PC-3 (cell line): ENCODE data around the gene CIITA.

Source experiments
- EZH2 ChIP-seq: fragments of 300-600 bp; sonication (generic); IDR thresholded peaks from one replicate; pipeline ENCODE4 v1.6.1; 2017; ENCODE audit warnings: antibody characterized with exemption, mild to moderate bottlenecking, low read length; ENCODE audit not compliant: unreplicated experiment
- EZH2phosphoT487 ChIP-seq: fragments of 300-600 bp; sonication (generic); IDR thresholded peaks from 2 replicates; pipeline ENCODE4 v1.6.1; 2018; ENCODE audit warnings: mild to moderate bottlenecking, antibody characterized with exemption, low read length, borderline replicate concordance
- TF ChIP-seq, protein P1 (sequence below): fragments of 300-600 bp; sonication (generic); conservative IDR thresholded peaks from 2 replicates; pipeline ENCODE4 v1.5.1; 2017; ENCODE audit warnings: antibody characterized with exemption, low read depth, mild to moderate bottlenecking, low read length

DNA sequence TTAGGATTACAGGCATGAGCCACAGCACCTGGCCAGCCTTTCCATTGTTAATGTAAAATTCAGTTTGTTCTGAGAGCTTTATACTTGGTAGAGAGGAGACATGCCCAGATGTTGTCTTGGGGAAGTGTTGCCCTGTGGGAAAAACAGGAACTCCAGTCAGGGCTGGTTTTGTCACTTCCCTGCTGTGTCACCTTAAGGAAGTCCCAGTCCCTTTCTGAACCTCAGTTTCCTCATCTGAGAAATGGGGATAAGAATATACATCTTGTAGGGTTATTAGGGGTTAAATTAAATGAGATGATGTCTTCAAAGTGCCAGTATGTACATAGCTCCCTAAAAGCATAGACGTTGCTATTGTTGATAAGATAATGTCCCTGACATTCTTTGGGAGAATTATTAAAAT, 92.6 kb downstream of the CIITA start:
- TF ChIP-seq, protein P1, sequence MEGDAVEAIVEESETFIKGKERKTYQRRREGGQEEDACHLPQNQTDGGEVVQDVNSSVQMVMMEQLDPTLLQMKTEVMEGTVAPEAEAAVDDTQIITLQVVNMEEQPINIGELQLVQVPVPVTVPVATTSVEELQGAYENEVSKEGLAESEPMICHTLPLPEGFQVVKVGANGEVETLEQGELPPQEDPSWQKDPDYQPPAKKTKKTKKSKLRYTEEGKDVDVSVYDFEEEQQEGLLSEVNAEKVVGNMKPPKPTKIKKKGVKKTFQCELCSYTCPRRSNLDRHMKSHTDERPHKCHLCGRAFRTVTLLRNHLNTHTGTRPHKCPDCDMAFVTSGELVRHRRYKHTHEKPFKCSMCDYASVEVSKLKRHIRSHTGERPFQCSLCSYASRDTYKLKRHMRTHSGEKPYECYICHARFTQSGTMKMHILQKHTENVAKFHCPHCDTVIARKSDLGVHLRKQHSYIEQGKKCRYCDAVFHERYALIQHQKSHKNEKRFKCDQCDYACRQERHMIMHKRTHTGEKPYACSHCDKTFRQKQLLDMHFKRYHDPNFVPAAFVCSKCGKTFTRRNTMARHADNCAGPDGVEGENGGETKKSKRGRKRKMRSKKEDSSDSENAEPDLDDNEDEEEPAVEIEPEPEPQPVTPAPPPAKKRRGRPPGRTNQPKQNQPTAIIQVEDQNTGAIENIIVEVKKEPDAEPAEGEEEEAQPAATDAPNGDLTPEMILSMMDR: no peak
- no peak for TF ChIP-seq EZH2
- no peak for TF ChIP-seq EZH2phosphoT487
